OCI-LY1 (cell line): Measurements from ENCODE around the gene CHCHD10.

Experiments
- EZH2 ChIP-seq: fragments of 200-600 bp; sonication (generic), shearing (Covaris generic); IDR thresholded peaks from 2 replicates; pipeline ENCODE4 v1.8.0; 2017; ENCODE audit warnings: borderline replicate concordance, mixed run types, mild to moderate bottlenecking, antibody characterized with exemption, low read length, moderate library complexity, mixed read lengths
- TF ChIP-seq, protein P1 (sequence below): fragments of 200-600 bp; sonication (generic), shearing (Covaris generic); IDR thresholded peaks from 2 replicates; pipeline ENCODE4 v1.5.1; 2017; ENCODE audit warnings: mild to moderate bottlenecking, antibody characterized with exemption, low read length, moderate library complexity, mixed read lengths

DNA sequence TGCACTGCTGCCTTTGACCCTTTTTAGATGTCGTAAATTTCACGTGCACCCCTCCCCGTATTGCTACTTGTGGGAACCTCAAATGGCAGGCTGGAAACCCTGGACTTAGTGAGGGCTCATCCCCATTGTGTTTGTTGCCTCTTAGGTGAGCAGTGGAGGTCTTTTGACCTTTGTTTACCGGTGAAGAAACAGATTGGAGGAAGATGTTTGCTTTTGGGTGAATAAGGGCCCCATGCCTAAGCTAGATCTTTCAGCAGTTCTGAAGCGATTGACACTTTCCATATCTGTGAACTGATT, 19.8 kb upstream of the CHCHD10 start:
- TF ChIP-seq, protein P1, sequence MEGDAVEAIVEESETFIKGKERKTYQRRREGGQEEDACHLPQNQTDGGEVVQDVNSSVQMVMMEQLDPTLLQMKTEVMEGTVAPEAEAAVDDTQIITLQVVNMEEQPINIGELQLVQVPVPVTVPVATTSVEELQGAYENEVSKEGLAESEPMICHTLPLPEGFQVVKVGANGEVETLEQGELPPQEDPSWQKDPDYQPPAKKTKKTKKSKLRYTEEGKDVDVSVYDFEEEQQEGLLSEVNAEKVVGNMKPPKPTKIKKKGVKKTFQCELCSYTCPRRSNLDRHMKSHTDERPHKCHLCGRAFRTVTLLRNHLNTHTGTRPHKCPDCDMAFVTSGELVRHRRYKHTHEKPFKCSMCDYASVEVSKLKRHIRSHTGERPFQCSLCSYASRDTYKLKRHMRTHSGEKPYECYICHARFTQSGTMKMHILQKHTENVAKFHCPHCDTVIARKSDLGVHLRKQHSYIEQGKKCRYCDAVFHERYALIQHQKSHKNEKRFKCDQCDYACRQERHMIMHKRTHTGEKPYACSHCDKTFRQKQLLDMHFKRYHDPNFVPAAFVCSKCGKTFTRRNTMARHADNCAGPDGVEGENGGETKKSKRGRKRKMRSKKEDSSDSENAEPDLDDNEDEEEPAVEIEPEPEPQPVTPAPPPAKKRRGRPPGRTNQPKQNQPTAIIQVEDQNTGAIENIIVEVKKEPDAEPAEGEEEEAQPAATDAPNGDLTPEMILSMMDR, result no peak
- TF ChIP-seq EZH2, result no peak
